Measurements from ENCODE around the gene THG1L. TPM values are rescaled to one million over a fixed set of nuclear protein-coding genes. Genes with fewer than 3 reads are reported as not detected.
"Not testable (repeated sequence)": the region's sequence is repeated elsewhere in the genome, so short reads cannot be mapped to it uniquely, and the experiment has no call there.

THG1L gene
- total RNA-seq: 1 to 10 TPM; 8.8 to 9.4 TPM
- 10 to 100 TPM; 26.4 to 30.8 (median 28.8) TPM for polyA plus RNA-seq (ENCODE audit: insufficient read length in 6 of 6)
- long read RNA-seq, donor 1, transcript THG1L-201 (6 exons, 3,107 nt): major isoform, 10 of 32 reads
- long read RNA-seq, donor 1, partial matches to known transcripts: 21 of 32 reads
- long read RNA-seq, donor 1, other reads (novel, unspliced or antisense): 0 of 32 reads
- long read RNA-seq, donor 2, transcript THG1L-201 (6 exons, 3,107 nt): major isoform, 18 of 29 reads
- long read RNA-seq, donor 2, partial matches to known transcripts: 11 of 29 reads
- long read RNA-seq, donor 2, other reads (novel, unspliced or antisense): 0 of 29 reads
- long read RNA-seq, donor 3, transcript THG1L-201 (6 exons, 3,107 nt): major isoform, 8 of 8 reads
- long read RNA-seq, donor 3, partial matches to known transcripts: 0 of 8 reads
- long read RNA-seq, donor 3, other reads (novel, unspliced or antisense): 0 of 8 reads
- long read RNA-seq, donor 4, transcript THG1L-201 (6 exons, 3,107 nt): major isoform, 11 of 15 reads
- long read RNA-seq, donor 4, partial matches to known transcripts: 1 of 15 reads
- long read RNA-seq, donor 4, other reads (novel, unspliced or antisense): 2 of 15 reads
- long read RNA-seq, donor 5, transcript THG1L-201 (6 exons, 3,107 nt): major isoform, 10 of 19 reads
- long read RNA-seq, donor 5, partial matches to known transcripts: 9 of 19 reads
- long read RNA-seq, donor 5, other reads (novel, unspliced or antisense): 0 of 19 reads
- long read RNA-seq, donor 6, transcript THG1L-201 (6 exons, 3,107 nt): major isoform, 17 of 17 reads
- long read RNA-seq, donor 6, partial matches to known transcripts: 0 of 17 reads
- long read RNA-seq, donor 6, other reads (novel, unspliced or antisense): 0 of 17 reads
- long read RNA-seq, donor 7, transcript THG1L-201 (6 exons, 3,107 nt): major isoform, 5 of 5 reads
- long read RNA-seq, donor 7, partial matches to known transcripts: 0 of 5 reads
- long read RNA-seq, donor 7, other reads (novel, unspliced or antisense): 0 of 5 reads
- long read RNA-seq, donor 8, transcript THG1L-201 (6 exons, 3,107 nt): major isoform, 9 of 16 reads
- long read RNA-seq, donor 8, partial matches to known transcripts: 7 of 16 reads
- long read RNA-seq, donor 8, other reads (novel, unspliced or antisense): 0 of 16 reads
- long read RNA-seq, donor 9, partial matches to known transcripts: 0 of 1 reads
- long read RNA-seq, donor 9, other reads (novel, unspliced or antisense): 0 of 1 reads
- long read RNA-seq, donor 10, transcript THG1L-201 (6 exons, 3,107 nt): major isoform, 14 of 16 reads
- long read RNA-seq, donor 10, partial matches to known transcripts: 1 of 16 reads
- long read RNA-seq, donor 10, other reads (novel, unspliced or antisense): 0 of 16 reads
- long read RNA-seq, donor 11, transcript THG1L-201 (6 exons, 3,107 nt): major isoform, 5 of 5 reads
- long read RNA-seq, donor 11, partial matches to known transcripts: 0 of 5 reads
- long read RNA-seq, donor 11, other reads (novel, unspliced or antisense): 0 of 5 reads
- long read RNA-seq, donor 12, transcript THG1L-201 (6 exons, 3,107 nt): major isoform, 9 of 9 reads
- long read RNA-seq, donor 12, partial matches to known transcripts: 0 of 9 reads
- long read RNA-seq, donor 12, other reads (novel, unspliced or antisense): 0 of 9 reads

DNA sequence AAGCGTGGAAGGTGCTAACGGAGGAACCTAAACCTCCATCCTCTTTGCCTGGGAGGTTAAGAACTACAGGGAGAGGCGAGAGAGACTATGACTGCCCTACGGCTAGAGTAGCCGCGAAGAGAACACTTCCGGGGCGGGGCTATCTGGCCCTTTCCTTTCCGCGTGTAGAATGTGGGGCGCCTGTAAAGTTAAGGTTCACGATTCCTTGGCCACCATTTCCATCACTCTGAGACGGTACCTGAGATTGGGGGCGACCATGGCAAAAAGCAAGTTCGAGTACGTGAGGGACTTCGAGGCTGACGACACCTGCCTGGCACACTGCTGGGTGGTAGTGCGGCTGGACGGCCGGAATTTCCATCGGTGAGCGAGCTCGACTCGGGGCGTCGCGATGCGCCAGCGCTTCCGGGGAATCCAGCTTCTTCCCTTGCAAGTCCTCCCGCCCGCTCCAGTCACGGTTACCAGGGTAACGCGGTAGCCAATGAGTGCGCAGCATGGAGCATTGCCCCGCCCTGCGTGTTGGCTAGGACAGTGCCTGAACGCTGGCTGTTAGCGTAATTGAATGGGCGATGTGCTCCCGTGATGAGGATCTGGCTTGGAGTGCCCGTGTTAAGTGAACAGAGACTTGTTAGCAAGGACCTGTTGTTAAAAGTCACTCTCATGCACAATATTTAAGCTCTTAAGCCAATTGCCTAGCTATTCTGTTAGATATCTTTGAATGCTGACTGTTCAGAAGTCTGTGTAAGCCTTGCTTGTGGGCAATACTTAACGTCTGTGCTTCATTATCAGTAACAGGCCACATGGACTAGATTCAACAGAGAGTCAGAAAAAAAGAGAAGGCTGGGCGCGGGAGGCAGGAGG, at the start of gene THG1L:
TSS of gene THG1L (plus strand) at position 149 of the 858 bp plus-strand sequence. CDS start at position 170, 21 bp downstream.
- ATAC-seq: peak; percentile 100
- intact Hi-C loops (cut with DNase I): no loop called here

GRCh38 chr5:157682257-157682656, 49.0 kb upstream of the THG1L start:
- DNase-seq (no peak), ATAC-seq (no peak)
- Histone ChIP-seq H3K27me3 (no peaks in the 10 kb centered on the region), H3K9me3 (no peaks in the 10 kb centered on the region), H3K27ac (no peak overlapping the region), H3K4me3 (no peak overlapping the region), H3K36me3 (no peaks in the 10 kb centered on the region), H3K4me1 (no peaks in the 10 kb centered on the region)
- intact Hi-C loops (cut with DNase I): no loop called here
- no peak for TF ChIP-seq CTCF (IDR thresholded peaks at IDR 0.05)

More for the DNA sequence above, at the start of gene THG1L:
- H3K9me3 ChIP-seq: no peaks in the 10 kb centered on the region
- H3K36me3 ChIP-seq: peaks cover 0 to 31% of the 10 kb centered on the region in 2 donors
- no peak for TF ChIP-seq CTCF (IDR thresholded peaks at IDR 0.05)
- H3K4me3 ChIP-seq: peak within 1 kb of the TSS; percentile 66 to 67
- H3K27ac ChIP-seq: peak within 1 kb of the TSS; percentile 92 to 94
- DNase-seq: peak; percentile 96 to 99 (median 98)
- H3K4me1 ChIP-seq: peaks cover 2 to 15% of the 10 kb centered on the region in 2 donors
- H3K27me3 ChIP-seq: no peaks in the 10 kb centered on the region

GRCh38 chr5:157686276-157687197, 44.7 kb upstream of the THG1L start:
- H3K9me3 ChIP-seq; ATAC-seq; H3K27ac ChIP-seq; H3K36me3 ChIP-seq; H3K4me1 ChIP-seq; intact Hi-C loops (cut with DNase I); H3K4me3 ChIP-seq; DNase-seq: not testable (repeated sequence)
- H3K27me3 ChIP-seq: peaks cover 0 to 12% of the 10 kb centered on the region in 2 donors

DNA sequence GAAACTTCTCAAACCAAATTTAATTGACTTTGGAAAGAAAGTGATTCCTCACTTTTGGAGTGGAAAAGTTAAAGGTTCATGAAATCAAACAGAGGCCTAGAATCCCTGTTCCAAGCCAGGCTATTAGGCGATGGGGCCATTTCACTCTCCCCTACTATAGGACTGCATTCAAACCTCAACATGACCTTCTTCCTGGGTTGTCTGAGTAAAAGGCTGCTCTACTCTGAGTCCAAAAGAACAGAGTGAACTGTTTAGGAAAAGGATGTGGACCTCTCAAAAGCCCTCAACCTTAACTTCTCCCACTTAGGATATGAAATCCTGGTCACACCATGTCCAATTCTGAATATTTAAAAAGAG, 44.0 kb upstream of the THG1L start:
- intact Hi-C loops (cut with DNase I): no loop called here
- no peak for ATAC-seq

More for the DNA sequence above, 44.0 kb upstream of the THG1L start:
- Histone ChIP-seq H3K9me3 (peaks cover 0 to 6% of the 10 kb centered on the region in 2 donors), H3K4me1 (no peaks in the 10 kb centered on the region), H3K27me3 (peaks cover 0 to 12% of the 10 kb centered on the region in 2 donors), H3K4me3 (no peak overlapping the region), H3K36me3 (no peaks in the 10 kb centered on the region), H3K27ac (no peak overlapping the region)
- TF ChIP-seq CTCF (IDR thresholded peaks at IDR 0.05): no peak
- no peak for DNase-seq
